ENCODE data around the gene JAK2. TPM values are rescaled to one million over a fixed set of nuclear protein-coding genes. Genes with fewer than 3 reads are reported as not detected.
A peak's percentile ranks its signal among the peaks of the same experiment; 100 is the strongest.
"Not testable (repeated sequence)": the region's sequence is repeated elsewhere in the genome, so short reads cannot be mapped to it uniquely, and the experiment has no call there.

JAK2 gene
- total RNA-seq, 5 donors from 2014 or later (not counting 1 experiment from before 2014, with no cell fraction given) = 12.6 to 16.2 (median 15.0) TPM

GRCh38 chr9:4942042-4942691 is 42.9 kb upstream of the JAK2 start:
- CTCF ChIA-PET; POLR2A ChIA-PET; H3K4me3 Mint-ChIP-seq; H3K27me3 Mint-ChIP-seq; DNase-seq; H3K36me3 Mint-ChIP-seq; H3K27ac ChIP-seq (ENCODE audit: low read length); ATAC-seq (replicated peaks in 1 of 4); H3K4me3 ChIP-seq (ENCODE audit: control insufficient read depth in 1 of 2, extremely low read depth in 1 of 2, low read length in 1 of 2); H3K9me3 ChIP-seq; H3K4me1 ChIP-seq (ENCODE audit: control insufficient read depth in 1 of 2, extremely low read depth in 1 of 2, insufficient read depth in 2 of 2, low read length in 2 of 2); H3K9me3 Mint-ChIP-seq; H3K27me3 ChIP-seq (replicated peaks in 1 of 2; ENCODE audit: control insufficient read depth in 2 of 2, extremely low read depth in 1 of 2, insufficient read depth in 2 of 2, low read length in 1 of 2); H3K36me3 ChIP-seq (ENCODE audit: control insufficient read depth in 2 of 2, extremely low read depth in 1 of 2, insufficient read depth in 1 of 2, low read length in 1 of 2): not testable (repeated sequence)
- H3K4me1 Mint-ChIP-seq = peaks cover 31 to 51% (median 38%) of the 10 kb centered on the region in 3 donors
- H3K27ac Mint-ChIP-seq = peak overlapping the region; percentile 20 to 42
- WGBS (ENCODE audit: insufficient coverage) = no CpG with 5 or more reads among the region's 7 CpGs

DNA sequence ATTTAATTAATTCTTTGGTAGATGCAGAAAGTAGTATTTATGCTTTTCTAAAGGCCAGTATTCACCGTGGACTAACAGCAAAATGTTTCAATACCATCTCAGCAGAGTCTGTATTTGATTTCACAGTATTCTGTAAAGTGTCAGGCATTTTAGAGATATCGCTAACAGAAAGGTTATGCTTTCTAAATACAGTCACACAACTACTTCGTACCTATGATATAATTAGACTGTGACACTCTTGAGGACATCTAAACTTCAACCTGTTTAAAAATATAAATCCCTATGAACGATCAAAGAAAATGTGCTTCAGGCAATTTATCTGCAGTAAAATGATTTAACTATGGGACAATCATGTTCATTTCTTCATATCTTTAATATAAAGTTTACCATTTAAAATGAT is 41.7 kb upstream of the JAK2 start:
- CTCF ChIA-PET = no interaction called here
- no peak overlapping the region for H3K4me3 Mint-ChIP-seq
- POLR2A ChIA-PET = interaction anchor here in 1 of 2 donors (0.5 kb wide), 1 partner anchor 1962 kb away, joined by 3 read pairs; no protein-coding TSS in a partner anchor

GRCh38 chr9:4944431-4945211 is 40.5 kb upstream of the JAK2 start:
- DNase-seq; H3K4me3 Mint-ChIP-seq; H3K27ac ChIP-seq (ENCODE audit: low read length); H3K4me3 ChIP-seq (ENCODE audit: control insufficient read depth in 1 of 2, extremely low read depth in 1 of 2, low read length in 1 of 2); H3K9me3 ChIP-seq; H3K36me3 ChIP-seq (ENCODE audit: control insufficient read depth in 2 of 2, extremely low read depth in 1 of 2, insufficient read depth in 1 of 2, low read length in 1 of 2); H3K27me3 Mint-ChIP-seq; POLR2A ChIA-PET; ATAC-seq (replicated peaks in 1 of 4); H3K27me3 ChIP-seq (replicated peaks in 1 of 2; ENCODE audit: control insufficient read depth in 2 of 2, extremely low read depth in 1 of 2, insufficient read depth in 2 of 2, low read length in 1 of 2); H3K36me3 Mint-ChIP-seq; CTCF ChIA-PET; H3K9me3 Mint-ChIP-seq; H3K4me1 ChIP-seq (ENCODE audit: control insufficient read depth in 1 of 2, extremely low read depth in 1 of 2, insufficient read depth in 2 of 2, low read length in 2 of 2): not testable (repeated sequence)
- 75% methylated on average over 6 of the region's 7 CpGs for WGBS (ENCODE audit: insufficient coverage)
- Mint-ChIP-seq H3K27ac (peak overlapping the region; percentile 13 to 17), H3K4me1 (peaks cover 7 to 26% (median 17%) of the 10 kb centered on the region in 3 donors)

More for the DNA sequence above, 41.7 kb upstream of the JAK2 start:
- Mint-ChIP-seq H3K36me3 (no peaks in the 10 kb centered on the region), H3K4me1 (peaks cover 20 to 39% (median 29%) of the 10 kb centered on the region in 3 donors), H3K27ac (no peak overlapping the region), H3K9me3 (no peaks in the 10 kb centered on the region), H3K27me3 (no peaks in the 10 kb centered on the region)
- ATAC-seq (replicated peaks in 1 of 4) (no peak), DNase-seq (no peak)
- Histone ChIP-seq H3K9me3 (no peaks in the 10 kb centered on the region), H3K4me1 (ENCODE audit: control insufficient read depth in 1 of 2, extremely low read depth in 1 of 2, insufficient read depth in 2 of 2, low read length in 2 of 2) (peaks cover 0 to 5% of the 10 kb centered on the region in 2 experiments), H3K27ac (ENCODE audit: low read length) (no peak overlapping the region), H3K36me3 (ENCODE audit: control insufficient read depth in 2 of 2, extremely low read depth in 1 of 2, insufficient read depth in 1 of 2, low read length in 1 of 2) (no peaks in the 10 kb centered on the region), H3K27me3 (replicated peaks in 1 of 2; ENCODE audit: control insufficient read depth in 2 of 2, extremely low read depth in 1 of 2, insufficient read depth in 2 of 2, low read length in 1 of 2) (no peaks in the 10 kb centered on the region), H3K4me3 (ENCODE audit: control insufficient read depth in 1 of 2, extremely low read depth in 1 of 2, low read length in 1 of 2) (no peak overlapping the region)
- 100% methylated on average over 1 of the region's 4 CpGs for WGBS (ENCODE audit: insufficient coverage)

DNA sequence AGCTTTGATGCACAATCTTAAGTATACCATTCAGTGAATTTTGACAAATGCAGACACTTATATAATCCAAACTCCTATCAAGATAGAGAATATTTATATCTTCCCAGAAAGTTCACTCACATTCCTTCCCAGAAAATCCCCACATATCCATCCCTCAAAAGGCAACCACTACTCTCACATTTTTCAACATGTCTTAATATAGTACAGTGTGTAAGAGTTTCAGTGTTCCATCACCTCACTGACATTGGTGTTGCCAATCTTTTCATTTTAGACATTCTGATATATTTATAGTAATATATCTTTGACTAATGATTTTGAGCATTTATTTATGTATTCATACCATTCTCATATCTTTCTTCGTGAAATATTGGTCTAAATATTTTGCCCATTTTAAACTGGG is 38.1 kb upstream of the JAK2 start:
- H3K4me1 ChIP-seq (ENCODE audit: control insufficient read depth in 1 of 2, extremely low read depth in 1 of 2, insufficient read depth in 2 of 2, low read length in 2 of 2) = no peaks in the 10 kb centered on the region
- H3K36me3 Mint-ChIP-seq = no peaks in the 10 kb centered on the region
- H3K27me3 Mint-ChIP-seq = no peaks in the 10 kb centered on the region
- peaks cover 5 to 20% (median 13%) of the 10 kb centered on the region in 3 donors for H3K4me1 Mint-ChIP-seq
- H3K36me3 ChIP-seq (ENCODE audit: control insufficient read depth in 2 of 2, extremely low read depth in 1 of 2, insufficient read depth in 1 of 2, low read length in 1 of 2) = no peaks in the 10 kb centered on the region
- no peak overlapping the region for H3K4me3 ChIP-seq (ENCODE audit: control insufficient read depth in 1 of 2, extremely low read depth in 1 of 2, low read length in 1 of 2)
- no peaks in the 10 kb centered on the region for H3K27me3 ChIP-seq (replicated peaks in 1 of 2; ENCODE audit: control insufficient read depth in 2 of 2, extremely low read depth in 1 of 2, insufficient read depth in 2 of 2, low read length in 1 of 2)
- H3K4me3 Mint-ChIP-seq = no peak overlapping the region
- ChIA-PET POLR2A (no interaction called here), CTCF (no interaction called here)
- WGBS (ENCODE audit: insufficient coverage) = no CpG with 5 or more reads among the region's 1 CpG
- ATAC-seq (replicated peaks in 1 of 4) (no peak), DNase-seq (no peak)
- H3K27ac ChIP-seq (ENCODE audit: low read length) = no peak overlapping the region
- H3K27ac Mint-ChIP-seq = no peak overlapping the region
- H3K9me3 ChIP-seq = no peaks in the 10 kb centered on the region
- H3K9me3 Mint-ChIP-seq = no peaks in the 10 kb centered on the region

- Mint-ChIP-seq H3K36me3 (no peaks in the 10 kb centered on the region), H3K27ac (no peak overlapping the region), H3K9me3 (no peaks in the 10 kb centered on the region), H3K4me3 (no peak overlapping the region), H3K4me1 (no peaks in the 10 kb centered on the region), H3K27me3 (no peaks in the 10 kb centered on the region)
- Histone ChIP-seq H3K27me3 (replicated peaks in 1 of 2; ENCODE audit: control insufficient read depth in 2 of 2, extremely low read depth in 1 of 2, insufficient read depth in 2 of 2, low read length in 1 of 2) (no peaks in the 10 kb centered on the region), H3K27ac (ENCODE audit: low read length) (no peak overlapping the region), H3K4me1 (ENCODE audit: control insufficient read depth in 1 of 2, extremely low read depth in 1 of 2, insufficient read depth in 2 of 2, low read length in 2 of 2) (no peaks in the 10 kb centered on the region), H3K9me3 (no peaks in the 10 kb centered on the region), H3K4me3 (ENCODE audit: control insufficient read depth in 1 of 2, extremely low read depth in 1 of 2, low read length in 1 of 2) (no peak overlapping the region), H3K36me3 (ENCODE audit: control insufficient read depth in 2 of 2, extremely low read depth in 1 of 2, insufficient read depth in 1 of 2, low read length in 1 of 2) (no peaks in the 10 kb centered on the region)
- WGBS (ENCODE audit: insufficient coverage) = no CpG with 5 or more reads among the region's 2 CpGs
- DNase-seq (no peak), ATAC-seq (replicated peaks in 1 of 4) (no peak)
- ChIA-PET POLR2A (no interaction called here), CTCF (no interaction called here)
Measured at GRCh38 chr9:4955836-4956235, 29.2 kb upstream of the JAK2 start.

- Mint-ChIP-seq H3K27me3 (no peaks in the 10 kb centered on the region), H3K9me3 (peaks cover 0 to 11% (median 2%) of the 10 kb centered on the region in 3 donors), H3K27ac (no peak overlapping the region), H3K4me1 (no peaks in the 10 kb centered on the region), H3K4me3 (no peak overlapping the region), H3K36me3 (peaks cover 3% of the 10 kb centered on the region)
- Histone ChIP-seq H3K27ac (ENCODE audit: low read length) (no peak overlapping the region), H3K9me3 (no peaks in the 10 kb centered on the region), H3K27me3 (replicated peaks in 1 of 2; ENCODE audit: control insufficient read depth in 2 of 2, extremely low read depth in 1 of 2, insufficient read depth in 2 of 2, low read length in 1 of 2) (no peaks in the 10 kb centered on the region), H3K36me3 (ENCODE audit: control insufficient read depth in 2 of 2, extremely low read depth in 1 of 2, insufficient read depth in 1 of 2, low read length in 1 of 2) (no peaks in the 10 kb centered on the region), H3K4me3 (ENCODE audit: control insufficient read depth in 1 of 2, extremely low read depth in 1 of 2, low read length in 1 of 2) (no peak overlapping the region), H3K4me1 (ENCODE audit: control insufficient read depth in 1 of 2, extremely low read depth in 1 of 2, insufficient read depth in 2 of 2, low read length in 2 of 2) (no peaks in the 10 kb centered on the region)
- no CpG with 5 or more reads among the region's 3 CpGs for WGBS (ENCODE audit: insufficient coverage)
- no peak for DNase-seq
- ATAC-seq (replicated peaks in 1 of 4) = no peak
- POLR2A ChIA-PET = no interaction called here
- CTCF ChIA-PET = interaction anchor here in 1 of 2 donors (0.6 kb wide), 1 partner anchor 30 kb away, joined by 3 read pairs; no protein-coding TSS in a partner anchor
Measured at GRCh38 chr9:4959031-4959430, 26.0 kb upstream of the JAK2 start.

All from T-cell (primary cell).